MV-4-11 (cell line): Measurements from ENCODE around the gene GPR160.

Experiments used
- DNase-seq: peaks from one replicate; lab custom pipeline; 2025; lab: John Stamatoyannopoulos, UW

GPR160 gene

GRCh38 chr3:170027233-170028102 lies 10.3 kb upstream of the GPR160 start:
- DNase-seq: peak; percentile 35

- peak; percentile 69 for DNase-seq
These were observed 4.3 kb upstream of the GPR160 start for GRCh38 chr3:170033489-170033888.

- peak; percentile 64 for DNase-seq
These were observed 777 bp downstream of the GPR160 start for GRCh38 chr3:170038434-170039110.

GRCh38 chr3:170040418-170040817 lies 2.6 kb downstream of the GPR160 start:
- DNase-seq: no peak

- DNase-seq: peak; percentile 80
These were observed 5.7 kb downstream of the GPR160 start for GRCh38 chr3:170043506-170043905.

GRCh38 chr3:170044271-170044670 lies 6.5 kb downstream of the GPR160 start:
- DNase-seq: peak; percentile 88

- DNase-seq: peak; percentile 98
These were observed 7.0 kb downstream of the GPR160 start for GRCh38 chr3:170044795-170045244.

GRCh38 chr3:170046269-170047132 lies 8.7 kb downstream of the GPR160 start:
- DNase-seq: no peak

GRCh38 chr3:170047133-170047404 lies 9.3 kb downstream of the GPR160 start:
- DNase-seq: no peak

- no peak for DNase-seq
These were observed 11.6 kb downstream of the GPR160 start for GRCh38 chr3:170049146-170050000.

GRCh38 chr3:170050753-170051152 lies 13.0 kb downstream of the GPR160 start:
- no peak for DNase-seq

GRCh38 chr3:170052398-170052797 lies 14.6 kb downstream of the GPR160 start:
- no peak for DNase-seq

- DNase-seq: peak; percentile 38
These were observed 16.4 kb downstream of the GPR160 start for GRCh38 chr3:170054204-170054603.

GRCh38 chr3:170055209-170055608 lies 17.4 kb downstream of the GPR160 start:
- DNase-seq: peak; percentile 62

- no peak for DNase-seq
These were observed 19.1 kb downstream of the GPR160 start for GRCh38 chr3:170056710-170057454.

- DNase-seq: no peak
These were observed 19.8 kb downstream of the GPR160 start for GRCh38 chr3:170057550-170057949.

GRCh38 chr3:170058127-170058526 lies 20.3 kb downstream of the GPR160 start:
- no peak for DNase-seq

- DNase-seq: no peak
These were observed 21.7 kb downstream of the GPR160 start for GRCh38 chr3:170059447-170059846.

GRCh38 chr3:170062068-170062467 lies 24.3 kb downstream of the GPR160 start:
- DNase-seq: no peak

GRCh38 chr3:170062769-170063168 lies 25.0 kb downstream of the GPR160 start:
- DNase-seq: no peak

GRCh38 chr3:170063691-170064090 lies 25.9 kb downstream of the GPR160 start:
- no peak for DNase-seq
